ENCODE measurements around the gene RGS3.
"Not testable (repeated sequence)": the region's sequence is repeated elsewhere in the genome, so short reads cannot be mapped to it uniquely, and the experiment has no call there.

Gene RGS3

DNA sequence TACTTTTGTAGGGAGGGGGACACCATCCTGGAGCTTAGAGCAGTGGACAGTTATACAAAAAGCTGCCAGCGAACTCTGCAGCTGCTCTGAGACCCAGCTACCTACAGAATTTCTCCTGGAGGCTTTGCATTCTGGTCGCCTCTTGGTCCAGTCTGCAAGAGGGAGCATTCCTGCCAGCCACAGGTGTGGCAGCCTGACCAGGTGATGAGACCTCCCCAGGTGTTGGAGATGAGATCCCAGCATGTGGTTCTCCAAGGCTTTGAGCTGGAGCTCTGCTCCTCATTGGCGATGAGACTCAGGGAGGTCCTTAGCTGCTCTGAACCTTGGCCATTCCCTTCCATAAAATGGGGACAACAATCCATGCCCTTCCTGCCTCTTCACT is 69.3 kb downstream of the RGS3 start:
- DNase-seq, result no peak

DNA sequence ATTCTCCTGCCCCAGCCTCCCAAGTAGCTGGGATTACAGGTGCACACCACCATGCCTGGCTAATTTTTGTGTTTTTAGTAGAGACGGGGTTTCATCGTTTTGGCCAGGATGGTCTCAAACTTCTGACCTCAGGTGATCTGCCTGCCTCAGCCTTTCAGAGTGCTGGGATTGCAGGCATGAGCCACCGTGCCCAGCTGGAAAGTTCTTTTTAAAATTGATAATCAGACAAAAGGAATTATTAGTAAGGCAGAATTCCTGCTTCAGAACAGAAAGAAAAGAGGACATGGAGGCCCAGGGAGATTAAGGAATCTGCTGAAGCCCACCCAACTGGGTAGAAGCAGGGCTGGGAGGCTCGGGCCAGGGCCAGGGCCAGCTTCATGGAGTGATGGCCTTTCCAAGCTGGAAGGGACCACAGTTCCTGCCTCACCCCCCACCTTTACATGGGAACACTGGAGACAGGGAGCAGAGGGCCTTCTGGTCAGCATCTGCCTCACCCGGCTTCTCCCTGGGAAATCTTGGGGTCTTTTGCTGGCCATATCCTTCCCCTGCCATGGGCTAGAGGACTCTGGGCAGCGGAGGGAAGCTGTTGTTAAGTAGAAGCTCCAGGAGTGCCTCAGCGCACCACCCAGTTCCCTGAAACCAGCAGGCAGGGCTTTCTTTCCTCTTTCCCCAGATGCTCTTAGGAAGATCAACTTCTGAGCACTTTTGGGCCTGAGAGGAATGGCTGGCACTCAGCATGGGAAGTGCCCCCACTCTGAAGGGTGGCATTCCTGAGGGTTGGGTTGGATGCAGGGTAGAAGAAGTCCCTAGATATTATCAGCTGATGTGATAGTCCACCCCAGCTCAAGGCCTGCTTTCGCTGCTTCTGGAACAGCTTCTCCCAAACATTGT is 70.1 kb downstream of the RGS3 start:
- DNase-seq, result no peak

DNA sequence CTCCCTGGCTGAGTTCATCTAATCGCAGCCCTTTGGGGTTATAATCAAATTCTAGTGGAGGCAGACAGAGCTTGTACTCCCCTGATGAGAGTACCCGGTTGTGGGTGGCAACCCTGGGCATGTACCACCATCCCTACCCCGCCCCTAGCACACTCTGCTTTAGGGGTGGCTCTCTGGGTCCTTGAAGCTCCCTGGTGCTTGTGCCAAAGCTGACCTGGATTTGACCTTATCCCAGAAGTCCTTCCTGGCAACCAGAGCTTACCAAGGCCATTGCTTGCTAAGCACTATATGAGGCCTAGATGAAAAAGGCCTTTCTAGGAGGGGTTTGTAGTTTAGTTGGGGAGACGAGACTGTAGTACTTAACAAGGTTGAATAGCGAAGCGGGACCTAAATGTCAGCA is 72.2 kb downstream of the RGS3 start:
- no peak for DNase-seq

DNA sequence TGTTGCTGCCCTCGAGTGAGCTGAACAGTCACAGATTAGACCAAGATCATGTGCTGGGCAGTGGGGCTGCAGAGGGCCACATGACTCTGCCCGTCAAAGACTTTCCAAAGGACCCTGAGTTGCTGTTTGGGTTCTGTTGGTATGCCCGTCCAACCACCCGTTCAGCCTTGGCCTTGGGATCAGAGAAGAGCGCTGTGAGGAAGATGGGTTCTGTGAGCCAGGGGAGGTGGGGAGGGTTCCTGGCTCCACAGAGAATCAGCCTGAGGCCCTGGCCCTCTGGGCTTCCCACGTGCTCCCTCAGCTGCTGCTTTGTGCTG is 72.6 kb downstream of the RGS3 start:
- DNase-seq, result no peak

DNA sequence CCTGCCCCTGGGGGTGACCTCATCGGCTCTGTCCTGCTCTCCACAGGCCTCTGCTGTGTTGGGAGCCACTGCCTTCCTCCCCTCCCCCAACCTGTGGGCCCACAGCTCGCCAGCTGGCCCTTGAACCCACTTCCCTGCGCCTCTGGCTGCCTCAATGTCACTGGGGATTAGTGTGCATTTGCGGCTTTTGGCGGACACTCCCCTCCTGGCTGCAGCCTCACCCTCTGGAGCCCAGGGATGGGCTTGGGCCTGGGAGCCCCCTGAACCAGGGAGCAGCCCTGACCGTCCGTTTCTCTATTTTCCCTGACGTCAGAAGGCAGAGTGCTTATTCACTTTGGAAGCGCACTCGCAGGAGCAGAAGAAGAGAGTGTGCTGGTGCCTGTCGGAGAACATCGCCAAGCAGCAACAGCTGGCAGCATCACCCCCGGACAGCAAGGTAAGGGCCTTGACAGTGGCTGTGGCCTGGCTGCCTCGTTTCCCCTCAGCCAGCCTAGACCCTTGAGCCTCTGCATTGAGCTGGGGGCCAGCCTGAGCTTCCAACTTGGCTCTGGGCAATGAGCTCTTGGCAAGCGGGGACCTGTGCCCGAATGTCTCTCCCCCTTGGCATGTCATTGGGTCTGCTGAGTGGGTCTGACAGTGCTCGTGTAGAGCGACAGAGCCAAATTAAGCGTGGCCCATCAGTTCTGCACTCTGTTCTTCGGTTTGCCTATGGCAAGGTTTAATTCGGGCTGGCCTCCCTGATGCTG is 73.1 kb downstream of the RGS3 start:
- no peak for DNase-seq

DNA sequence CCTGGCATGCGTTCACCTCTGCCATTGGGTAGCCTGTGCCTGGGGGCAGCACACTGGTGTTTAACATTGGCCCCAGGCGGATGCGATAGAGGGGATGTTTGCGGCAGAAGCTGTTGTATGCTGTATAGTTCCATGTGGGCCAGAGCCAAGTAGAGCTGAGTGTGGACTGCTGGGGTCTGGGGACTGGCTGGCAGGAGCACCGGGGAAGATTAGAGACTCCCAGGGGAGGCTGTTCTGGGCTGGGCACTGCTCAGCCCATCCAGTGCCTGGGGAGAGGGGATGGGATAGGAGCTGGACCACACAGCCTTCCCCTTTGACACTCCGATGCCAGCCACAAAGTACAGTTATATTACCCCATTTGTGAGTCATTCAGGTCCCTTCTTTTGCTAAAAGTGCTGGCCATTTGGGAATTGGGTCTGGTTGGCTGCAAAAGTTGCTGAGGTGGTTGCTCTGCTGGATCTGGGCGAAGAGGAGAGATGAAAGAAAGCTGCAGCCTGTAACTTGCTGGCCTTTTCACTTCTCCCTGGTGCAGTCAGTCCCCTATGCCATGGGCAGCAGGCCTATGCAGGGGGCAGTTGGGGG is 73.8 kb downstream of the RGS3 start:
- DNase-seq, result no peak

DNA sequence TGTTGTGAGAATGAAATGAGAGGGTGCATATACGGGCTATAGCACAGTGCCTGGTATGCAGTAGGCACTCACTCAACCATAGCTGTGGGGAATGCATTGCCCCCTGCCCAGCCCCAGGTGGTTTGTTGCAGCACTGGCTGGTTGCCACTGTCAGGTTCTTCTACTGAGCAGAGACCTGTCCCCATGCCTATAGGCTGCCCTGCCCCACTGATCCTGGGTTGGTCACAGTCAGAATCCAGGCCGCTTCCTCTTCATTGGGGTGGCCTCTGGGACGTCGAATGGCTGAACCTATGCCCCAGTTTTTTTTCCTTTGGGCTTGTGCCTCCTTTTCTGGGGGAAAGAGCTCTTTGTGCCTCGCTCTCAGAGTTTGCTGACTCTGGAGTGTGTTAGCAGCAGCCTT is 74.6 kb downstream of the RGS3 start:
- no peak for DNase-seq

DNA sequence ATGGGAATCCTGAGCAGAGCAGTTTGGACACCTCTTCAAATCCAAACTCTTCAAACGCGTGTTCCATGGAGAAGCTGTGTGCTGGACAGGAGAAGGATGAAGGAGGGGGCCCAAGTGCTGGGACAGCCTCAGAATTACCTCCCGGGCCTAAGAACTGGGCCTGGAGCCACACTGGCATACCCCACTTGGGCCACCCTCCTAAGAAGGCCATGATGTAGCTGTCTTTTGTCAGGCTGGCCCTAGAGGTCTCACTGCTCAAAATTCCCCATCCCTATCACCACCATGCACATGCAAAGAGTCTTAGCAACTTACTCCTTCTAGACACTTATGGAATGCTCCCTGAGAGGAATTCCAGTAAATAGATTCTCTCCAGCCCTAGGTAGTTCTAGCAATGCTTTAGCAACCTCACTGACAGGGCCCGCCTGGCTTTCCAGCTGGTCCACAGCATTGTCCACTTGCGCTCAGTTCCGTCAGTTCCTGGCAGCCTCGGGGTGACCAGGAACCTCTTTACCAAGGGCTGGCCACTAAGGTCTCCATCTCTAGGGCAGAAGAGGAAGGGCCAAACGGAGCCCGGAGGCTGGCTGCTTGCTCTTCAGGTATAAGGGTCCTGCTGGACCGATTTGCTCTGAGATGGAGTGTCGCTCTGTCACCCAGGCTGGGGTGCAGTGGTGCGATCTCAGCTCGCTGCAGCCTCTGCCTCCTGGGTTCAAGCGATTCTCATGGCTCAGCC is 75.3 kb downstream of the RGS3 start:
- no peak for DNase-seq

DNA sequence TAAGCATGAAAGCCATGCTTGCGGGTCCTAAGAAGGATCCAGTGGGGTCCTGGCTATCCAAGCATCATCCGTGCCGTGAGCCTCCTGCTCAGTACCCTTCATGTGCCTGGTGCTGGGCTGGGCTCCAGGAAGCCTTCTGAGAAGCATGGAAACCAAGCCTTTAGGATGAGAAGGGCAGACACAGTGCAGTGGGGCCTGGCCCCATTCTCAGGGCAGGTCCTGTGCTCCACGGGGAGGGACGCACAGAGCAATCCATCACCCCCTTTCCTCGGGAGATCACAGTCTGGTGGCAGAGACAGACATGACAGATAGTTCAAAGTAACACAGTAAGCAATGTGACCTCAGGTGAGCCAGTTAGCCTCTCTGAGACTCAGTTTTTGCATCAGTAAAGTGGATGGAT is 76.9 kb downstream of the RGS3 start:
- DNase-seq, result no peak

DNA sequence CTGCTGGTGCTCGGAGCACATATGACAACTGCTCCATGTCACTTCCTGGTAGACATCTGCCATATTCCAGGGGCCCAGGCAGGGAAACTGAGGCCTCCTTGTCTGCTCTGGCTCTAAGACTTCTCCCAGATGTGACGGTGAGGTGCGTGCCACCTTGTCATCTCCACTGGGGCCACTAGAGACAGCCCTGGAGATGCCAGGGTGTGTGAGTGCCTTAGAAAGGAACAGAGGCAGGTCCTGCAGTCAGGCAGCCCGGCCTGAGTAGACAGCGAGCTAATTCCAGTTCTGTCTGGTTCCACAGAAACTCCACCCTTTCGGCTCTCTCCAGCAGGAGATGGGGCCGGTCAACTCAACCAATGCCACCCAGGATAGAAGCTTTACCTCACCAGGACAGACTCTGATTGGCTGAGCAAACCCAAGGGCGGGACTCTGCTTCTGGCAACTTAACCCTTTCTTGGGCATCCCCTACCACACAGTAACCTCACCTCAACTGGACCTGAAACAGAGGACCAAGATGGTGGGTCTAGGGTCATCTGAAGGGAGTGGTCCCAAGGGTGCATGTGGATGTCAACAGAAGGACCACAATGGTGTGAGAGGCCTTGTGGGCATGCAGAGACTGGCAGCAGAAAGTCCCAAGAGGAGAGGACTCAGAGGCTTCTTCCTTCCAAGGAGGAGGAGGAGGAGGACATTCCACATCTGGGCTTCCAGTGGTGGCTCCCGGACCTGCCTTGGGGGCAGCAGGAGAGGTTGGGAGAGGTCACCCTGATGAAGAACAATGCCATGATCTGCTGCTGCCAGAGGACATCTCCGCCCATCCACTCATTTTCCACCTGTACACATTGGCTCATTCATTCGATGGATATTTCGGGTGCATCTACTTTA is 77.7 kb downstream of the RGS3 start:
- DNase-seq, result no peak

DNA sequence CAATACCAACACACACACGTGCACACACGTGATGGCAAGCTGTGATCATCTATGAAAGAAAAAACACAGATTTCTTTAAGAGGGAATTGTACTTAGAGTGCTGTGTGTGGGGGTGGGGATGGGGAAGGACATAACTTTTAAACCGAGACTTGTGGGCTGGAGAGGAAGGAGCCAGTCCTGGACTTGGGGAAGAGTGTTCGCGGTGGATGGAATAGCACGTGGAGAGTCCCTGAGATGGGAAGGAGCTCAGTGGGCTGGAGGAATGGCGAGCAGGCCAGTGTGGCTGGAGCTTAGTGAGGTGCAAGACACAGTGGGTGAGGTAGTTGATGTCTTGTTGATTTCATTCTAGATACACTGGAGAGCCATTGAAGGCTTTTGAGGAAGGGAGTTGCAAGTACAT is 78.5 kb downstream of the RGS3 start:
- DNase-seq, result no peak

DNA sequence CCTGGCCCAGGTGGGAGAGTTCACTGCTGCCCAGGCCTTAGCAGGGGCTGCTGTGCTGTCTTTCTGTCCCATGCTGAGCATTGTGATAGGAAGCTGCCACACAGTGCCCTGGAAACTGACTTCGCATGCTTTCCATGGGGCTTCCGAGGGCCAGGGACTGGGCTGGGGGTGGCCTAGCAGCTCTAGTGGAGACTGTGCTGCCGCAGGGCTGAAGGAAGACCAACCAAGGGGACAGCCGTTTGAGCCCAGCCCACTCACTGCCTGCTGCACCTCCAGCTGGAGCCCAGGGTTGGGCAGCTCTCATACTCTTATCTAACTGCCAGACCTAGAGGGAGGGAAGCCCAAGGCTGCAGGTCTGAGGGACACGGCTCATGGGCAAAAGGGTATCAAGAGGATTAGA is 79.2 kb downstream of the RGS3 start:
- no peak for DNase-seq

DNA sequence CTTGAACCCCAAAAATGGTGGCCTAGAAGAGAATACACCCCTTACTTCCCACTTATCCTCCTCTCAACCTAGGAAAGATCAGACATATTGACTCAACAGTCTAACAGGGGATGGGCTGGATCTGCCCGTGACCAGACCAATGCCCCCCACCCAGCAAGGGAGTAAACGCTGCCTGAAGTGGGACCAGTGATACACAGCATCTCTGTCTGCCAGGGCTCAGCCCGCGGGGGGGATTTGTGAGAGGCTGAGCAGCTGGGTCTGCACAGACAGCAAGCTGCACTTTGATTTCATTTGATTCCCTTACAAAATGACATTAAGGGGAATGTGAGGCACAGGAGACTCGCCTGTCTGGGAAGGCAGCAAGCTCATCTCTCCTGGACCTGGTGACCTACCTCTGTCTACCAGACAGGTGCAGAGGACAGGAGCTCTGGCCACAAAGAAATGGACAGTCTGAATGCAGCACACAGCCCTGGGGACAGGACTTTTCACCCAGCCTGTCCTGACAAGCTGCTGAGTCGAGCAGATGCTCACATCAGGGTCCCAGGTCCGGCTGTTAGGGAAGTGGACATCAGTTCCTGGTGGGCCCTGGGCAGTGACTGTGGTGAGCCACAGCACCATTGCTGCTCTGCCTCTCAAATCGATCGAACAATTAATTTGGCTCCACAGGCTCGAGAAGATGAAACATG is 79.9 kb downstream of the RGS3 start:
- DNase-seq, result no peak

DNA sequence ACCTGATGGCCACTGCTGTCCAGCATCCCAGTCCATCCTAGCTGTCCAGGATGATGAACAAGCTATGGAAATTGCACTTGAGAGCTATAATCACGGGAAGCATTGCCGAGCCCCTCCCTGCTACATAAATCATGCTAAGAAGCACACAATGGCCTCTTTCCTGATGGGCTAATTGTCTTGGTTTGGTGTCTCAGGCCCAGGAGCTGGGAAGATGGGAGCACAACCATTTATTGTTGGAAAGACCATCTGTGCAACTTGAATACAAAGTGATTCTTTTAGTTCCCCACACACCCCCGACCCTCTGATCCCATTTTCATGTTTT is 80.4 kb downstream of the RGS3 start:
- no peak for DNase-seq

DNA sequence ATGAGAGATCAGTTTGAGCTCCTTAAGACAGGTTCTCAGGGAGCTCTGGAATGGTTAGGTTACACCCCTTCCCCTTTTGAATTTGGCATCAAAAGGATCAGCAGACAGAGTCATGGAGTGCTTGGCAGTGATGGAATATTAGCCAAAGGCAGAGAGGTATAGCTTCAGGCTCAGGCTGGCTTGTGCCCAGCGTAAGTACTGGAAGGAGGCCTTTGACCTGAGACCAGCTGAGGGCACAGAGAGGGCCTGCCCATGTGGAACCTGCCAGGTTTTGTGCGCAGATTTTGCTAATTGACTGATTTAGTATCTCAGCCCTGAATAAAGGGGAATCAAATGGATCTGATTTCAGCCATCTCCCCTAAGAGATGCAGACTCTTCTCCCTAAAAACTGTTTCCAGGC is 81.5 kb downstream of the RGS3 start:
- no peak for DNase-seq

DNA sequence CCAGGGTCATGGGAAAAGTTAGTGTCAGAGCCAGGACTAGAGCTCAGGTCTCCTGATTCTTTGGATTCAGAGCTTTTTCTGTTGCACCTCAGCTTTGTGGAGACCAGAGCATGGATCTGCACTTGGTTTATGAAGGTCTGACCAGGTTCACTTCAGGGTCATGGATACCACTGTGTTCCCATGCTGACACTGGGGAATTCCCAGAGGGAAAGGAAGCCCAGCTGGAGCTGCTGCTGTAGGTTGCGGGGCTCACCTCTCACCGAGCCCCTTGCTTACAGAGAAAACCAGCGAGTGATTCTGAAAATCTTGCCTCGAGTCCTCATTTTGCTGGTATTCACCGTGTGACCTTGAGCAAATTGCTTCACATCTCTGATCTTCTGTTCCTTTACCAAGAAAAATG is 83.0 kb downstream of the RGS3 start:
- no peak for DNase-seq

DNA sequence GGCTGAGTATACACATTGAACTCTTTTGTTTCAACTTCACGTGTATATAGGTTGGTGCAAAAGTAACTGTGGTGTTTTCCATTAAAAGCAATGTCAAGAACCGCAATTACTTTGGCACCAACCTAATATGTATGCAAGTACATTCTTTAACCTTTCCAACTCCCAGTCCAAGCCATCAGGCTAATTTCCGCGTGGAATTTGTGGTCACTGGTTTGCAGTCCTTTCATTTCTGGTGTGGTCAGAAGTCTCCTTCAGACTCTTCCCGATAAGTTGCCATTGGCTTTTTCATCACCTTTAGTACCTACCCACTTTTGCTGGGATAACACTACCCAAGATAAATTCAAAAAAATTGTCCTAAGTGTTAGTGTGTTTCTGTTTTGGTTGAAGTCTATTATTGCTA is 84.0 kb downstream of the RGS3 start:
- DNase-seq, result no peak

DNA sequence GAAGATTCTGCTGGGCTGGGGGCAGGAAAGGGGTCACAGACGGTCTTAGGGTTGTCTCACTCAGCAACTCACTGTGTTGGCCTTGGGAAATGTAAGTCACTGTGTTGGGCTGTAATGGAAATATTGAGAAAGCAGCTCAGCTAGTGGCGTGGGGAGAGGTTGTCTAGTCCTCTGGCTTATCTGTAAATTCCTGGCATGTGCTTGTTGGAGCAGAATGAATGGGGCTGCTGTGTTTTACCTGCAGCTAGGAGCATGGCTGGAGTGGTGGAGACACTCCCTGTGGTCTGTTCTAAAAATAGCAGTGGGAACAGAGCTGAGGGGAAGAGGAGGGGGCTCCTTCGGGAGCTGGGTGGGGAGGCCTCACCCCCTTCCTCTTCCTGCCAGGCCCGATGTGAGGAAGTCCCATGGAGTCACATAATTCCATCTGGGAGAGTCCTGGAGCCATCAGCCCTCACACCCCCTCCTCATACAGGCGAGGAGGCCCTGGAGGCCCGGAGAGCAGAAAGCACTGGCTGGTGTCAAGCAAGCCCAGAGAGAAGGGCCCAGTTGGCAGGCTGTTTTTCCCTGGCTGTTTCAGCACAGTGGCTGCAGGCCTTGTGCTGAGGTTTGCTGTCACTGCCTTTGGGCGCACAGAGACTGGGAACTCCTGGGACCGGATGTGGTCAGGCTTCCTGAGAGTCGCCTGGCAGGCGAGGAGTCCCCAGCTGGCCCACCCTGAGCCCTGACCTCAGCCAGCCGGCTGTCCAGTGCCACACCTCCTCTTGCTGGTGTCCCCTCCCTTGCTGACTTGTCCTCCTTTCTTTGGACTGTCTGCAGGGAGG is 84.9 kb downstream of the RGS3 start:
- no peak for DNase-seq

DNA sequence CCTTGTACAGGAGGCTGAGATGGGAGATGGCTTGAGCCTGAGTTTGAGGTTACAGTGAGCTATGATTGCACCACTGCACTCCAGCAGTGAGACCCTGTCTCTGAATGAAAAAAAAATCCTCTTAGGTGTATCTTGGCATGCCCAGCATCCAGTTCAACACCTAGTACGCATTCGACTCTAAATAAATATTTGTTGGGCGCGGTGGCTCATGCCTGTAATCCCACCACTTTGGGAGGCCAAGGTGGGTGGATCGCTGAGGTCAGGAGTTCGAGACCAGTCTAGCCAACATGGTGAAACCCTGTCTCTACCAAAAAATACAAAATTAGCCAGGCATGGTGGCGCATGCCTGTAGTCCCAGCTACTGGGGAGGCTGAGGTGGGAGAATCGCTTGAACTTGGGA is 86.4 kb downstream of the RGS3 start:
- not testable (repeated sequence) for DNase-seq

DNA sequence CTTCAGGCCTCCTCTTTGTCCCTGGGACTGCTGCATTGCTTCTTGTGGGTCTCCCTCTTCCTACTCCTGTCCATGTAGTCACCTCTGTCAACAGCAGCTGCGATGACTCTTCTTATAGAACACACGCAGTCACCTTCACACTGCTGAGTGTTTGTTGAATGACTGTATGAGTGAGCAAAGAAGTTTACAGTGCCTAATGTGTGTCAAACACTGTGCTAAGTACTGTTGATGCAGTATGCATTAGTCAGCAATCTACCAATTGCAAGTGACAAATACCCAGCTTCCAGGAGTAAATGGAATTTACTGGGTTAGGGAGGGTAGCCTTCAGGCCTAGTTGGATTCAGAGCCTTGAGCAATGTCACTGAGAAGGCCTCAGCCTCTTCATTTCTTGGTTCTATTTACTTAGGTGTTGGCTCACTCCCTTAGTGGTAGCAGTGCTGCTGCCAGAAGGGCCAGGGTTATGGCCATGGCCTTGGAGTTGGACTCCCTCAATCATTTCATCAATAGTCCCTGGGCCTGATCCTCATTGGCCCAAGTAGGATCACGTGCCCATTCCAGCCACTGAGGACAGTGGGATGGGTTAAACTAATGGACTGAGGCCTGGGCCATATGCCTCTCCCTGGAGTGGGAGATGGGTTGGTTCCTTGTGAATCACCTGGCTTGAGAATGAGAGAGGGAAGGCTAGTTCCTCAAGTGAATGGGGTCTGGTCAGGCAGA is 93.5 kb downstream of the RGS3 start:
- DNase-seq, result no peak

Measured in activated T-cell treated with anti-CD3 and anti-CD28 coated beads, Interleukin-2, amount 50 U/mL, for 1 hour (primary cell).